ENCODE data around the gene MTOR. TPM values are rescaled to one million over a fixed set of nuclear protein-coding genes. Genes with fewer than 3 reads are reported as not detected.

The MTOR gene
- total RNA-seq, 1 donor from 2014 or later, result 31.9 TPM

- no peak for DNase-seq (ENCODE audit: low read depth)
- TF ChIP-seq CTCF (IDR thresholded peaks at IDR 0.05; ENCODE audit: insufficient read depth, low read length, severe bottlenecking), result no peak
- peak overlapping the region; percentile 98 for H3K4me3 ChIP-seq (ENCODE audit: low read depth, low read length)
- peaks cover 17% of the 10 kb centered on the region for H3K36me3 ChIP-seq (ENCODE audit: control insufficient read depth, insufficient read depth, low read length)
- no peaks in the 10 kb centered on the region for H3K27me3 ChIP-seq (ENCODE audit: control insufficient read depth, insufficient read depth, low read length)
- FAIRE-seq, result no peak
These were observed 203.0 kb downstream of the MTOR start for GRCh38 chr1:11059155-11059967.

GRCh38 chr1:11058595-11059154 is 203.7 kb downstream of the MTOR start:
- TF ChIP-seq CTCF (IDR thresholded peaks at IDR 0.05; ENCODE audit: insufficient read depth, low read length, severe bottlenecking), result no peak
- Histone ChIP-seq H3K36me3 (ENCODE audit: control insufficient read depth, insufficient read depth, low read length) (peaks cover 16% of the 10 kb centered on the region), H3K4me3 (ENCODE audit: low read depth, low read length) (peak overlapping the region; percentile 98), H3K27me3 (ENCODE audit: control insufficient read depth, insufficient read depth, low read length) (no peaks in the 10 kb centered on the region)
- FAIRE-seq, result no peak
- DNase-seq (ENCODE audit: low read depth), result no peak

GRCh38 chr1:11058026-11058425 is 204.3 kb downstream of the MTOR start:
- H3K4me3 ChIP-seq (ENCODE audit: low read depth, low read length), result no peak overlapping the region

GRCh38 chr1:11057477-11057876 is 204.9 kb downstream of the MTOR start:
- H3K36me3 ChIP-seq (ENCODE audit: control insufficient read depth, insufficient read depth, low read length), result peaks cover 15% of the 10 kb centered on the region
- DNase-seq (ENCODE audit: low read depth) (no peak), FAIRE-seq (no peak)
- no peaks in the 10 kb centered on the region for H3K27me3 ChIP-seq (ENCODE audit: control insufficient read depth, insufficient read depth, low read length)
- no peak overlapping the region for H3K4me3 ChIP-seq (ENCODE audit: low read depth, low read length)
- no peak for TF ChIP-seq CTCF (IDR thresholded peaks at IDR 0.05; ENCODE audit: insufficient read depth, low read length, severe bottlenecking)

More at GRCh38 chr1:11058026-11058425, 204.3 kb downstream of the MTOR start:
- DNase-seq (ENCODE audit: low read depth) (no peak), FAIRE-seq (no peak)
- no peaks in the 10 kb centered on the region for H3K27me3 ChIP-seq (ENCODE audit: control insufficient read depth, insufficient read depth, low read length)
- peaks cover 16% of the 10 kb centered on the region for H3K36me3 ChIP-seq (ENCODE audit: control insufficient read depth, insufficient read depth, low read length)
- no peak for TF ChIP-seq CTCF (IDR thresholded peaks at IDR 0.05; ENCODE audit: insufficient read depth, low read length, severe bottlenecking)

Other genes starting within 250 kb of the MTOR start
- gene TARDBP, start 249.9 kb downstream of the MTOR start, total RNA-seq, result 79.0 and 99.9 TPM in 2 replicates
- not detected in 2 replicates for gene MASP2, start 215.3 kb downstream of the MTOR start, total RNA-seq
- 7.4 and 10.8 TPM in 2 replicates for gene SRM, start 202.5 kb downstream of the MTOR start, total RNA-seq
- gene EXOSC10, start 162.7 kb downstream of the MTOR start, total RNA-seq, result 37.4 and 45.1 TPM in 2 replicates
- gene ANGPTL7, start 73.2 kb downstream of the MTOR start, total RNA-seq, result not detected in 2 replicates
- gene UBIAD1, start 10.6 kb upstream of the MTOR start, total RNA-seq, result 6.7 and 11.1 TPM in 2 replicates
- gene DISP3, start 216.6 kb upstream of the MTOR start, total RNA-seq, result not detected in 2 replicates